ENCODE results near the gene PRR30.

DNA sequence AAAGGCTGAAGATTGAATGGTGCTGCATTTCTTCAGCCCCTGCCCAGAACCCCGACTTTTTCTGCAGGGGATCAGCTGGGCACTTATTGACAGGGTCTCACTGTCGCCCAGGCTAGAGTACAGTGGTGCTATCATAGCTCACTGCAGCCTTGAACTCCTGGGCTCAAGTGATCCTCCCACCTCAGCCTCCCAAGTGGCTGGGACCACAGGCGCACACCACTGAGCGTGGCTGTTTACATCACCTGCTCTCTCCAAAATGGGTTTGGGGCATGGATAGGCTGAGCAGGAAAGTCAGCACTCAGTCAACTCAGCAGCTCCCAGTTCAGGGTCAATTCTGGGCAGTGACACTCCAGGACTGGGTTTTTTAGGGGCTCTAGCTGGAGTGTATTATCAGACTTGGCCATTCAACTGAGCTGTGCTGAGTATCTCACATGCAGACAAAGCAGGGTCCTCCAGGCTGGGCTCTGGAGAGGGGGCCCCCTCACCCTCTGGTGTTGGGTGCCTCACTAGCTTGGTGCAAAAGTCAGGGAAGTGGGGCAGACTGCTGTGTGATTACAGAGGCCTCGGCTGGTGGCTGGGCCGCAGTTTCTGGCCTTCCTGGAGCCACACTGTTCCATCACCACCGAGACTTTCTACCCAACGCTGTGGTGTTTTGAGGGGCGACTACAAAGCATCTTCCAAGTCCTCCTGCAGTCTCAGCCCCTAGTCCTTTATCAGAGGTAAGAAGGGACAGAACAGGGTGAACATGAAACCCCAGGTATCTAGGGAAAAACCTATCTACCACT is 11.1 kb downstream of the PRR30 start:
- TF ChIP-seq, protein P1, sequence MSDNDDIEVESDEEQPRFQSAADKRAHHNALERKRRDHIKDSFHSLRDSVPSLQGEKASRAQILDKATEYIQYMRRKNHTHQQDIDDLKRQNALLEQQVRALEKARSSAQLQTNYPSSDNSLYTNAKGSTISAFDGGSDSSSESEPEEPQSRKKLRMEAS (IDR thresholded peaks at IDR 0.05; ENCODE audit: low read depth, low read length), result no peak
- no peak for TF ChIP-seq NFXL1 (IDR thresholded peaks at IDR 0.05; ENCODE audit: borderline replicate concordance)

Data from GM12878 (cell line).